H54 (cell line): ENCODE measurements around the gene CTPS1.

Source experiments
- DNase-seq: peaks from one replicate; pipeline ENCODE4 v3.0.0; 2011; ENCODE audit warnings: low spot score, mixed read lengths; ENCODE audit not compliant: insufficient read length
- FAIRE-seq: peaks from 3 replicates; lab custom pipeline; 2011; peaks lifted over from hg19 to GRCh38; lab: Jason Lieb, UNC
- POLR2A ChIP-seq: IDR thresholded peaks from 2 replicates; pipeline ENCODE4 v1.6.1; 2011; ENCODE audit warnings: low read depth, mild to moderate bottlenecking, low read length

The CTPS1 gene

DNA sequence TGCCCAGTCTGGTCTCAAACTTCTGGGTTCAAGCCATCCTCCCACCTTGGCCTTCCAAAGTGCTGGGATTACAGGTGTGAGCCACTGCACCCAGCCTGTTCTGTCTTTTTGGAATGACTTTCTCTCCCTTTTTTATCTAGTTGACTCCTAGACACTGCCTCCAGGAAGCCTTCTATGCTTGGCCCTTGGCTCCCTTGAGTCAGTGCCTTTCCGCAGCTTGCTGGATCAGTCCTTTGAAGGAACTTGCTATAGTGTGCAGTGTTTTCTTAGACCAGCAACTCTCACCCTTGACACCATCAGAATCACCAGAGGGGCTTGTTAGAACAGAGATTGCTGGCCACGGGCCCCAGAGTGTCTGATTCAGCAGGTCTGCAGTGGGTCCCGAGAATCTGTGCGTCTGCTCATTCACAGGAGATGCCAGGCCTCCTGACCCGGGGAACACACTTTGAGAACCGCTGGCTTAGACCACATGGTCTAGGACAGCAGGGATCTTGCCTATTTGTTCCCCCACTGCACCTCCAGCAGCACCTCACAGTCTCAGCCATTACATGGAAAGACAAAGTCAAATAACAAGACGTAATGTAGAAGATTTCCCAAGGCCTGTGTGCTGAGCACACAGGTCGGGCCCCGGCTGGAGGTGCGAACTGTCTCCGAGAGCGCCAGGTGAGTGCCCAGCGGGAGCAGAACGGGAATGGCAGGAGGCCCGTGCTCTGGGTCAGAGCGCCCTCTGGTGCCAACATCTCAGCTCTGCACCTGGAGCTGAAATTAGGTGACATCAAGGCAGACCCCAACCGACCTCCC, 27.4 kb upstream of the CTPS1 start:
- DNase-seq (peak; percentile 87), FAIRE-seq (no peak)
- TF ChIP-seq POLR2A = no peak

- DNase-seq (no peak), FAIRE-seq (no peak)
- no peak for TF ChIP-seq POLR2A
Measured at GRCh38 chr1:40952744-40953315, 26.7 kb upstream of the CTPS1 start.

DNA sequence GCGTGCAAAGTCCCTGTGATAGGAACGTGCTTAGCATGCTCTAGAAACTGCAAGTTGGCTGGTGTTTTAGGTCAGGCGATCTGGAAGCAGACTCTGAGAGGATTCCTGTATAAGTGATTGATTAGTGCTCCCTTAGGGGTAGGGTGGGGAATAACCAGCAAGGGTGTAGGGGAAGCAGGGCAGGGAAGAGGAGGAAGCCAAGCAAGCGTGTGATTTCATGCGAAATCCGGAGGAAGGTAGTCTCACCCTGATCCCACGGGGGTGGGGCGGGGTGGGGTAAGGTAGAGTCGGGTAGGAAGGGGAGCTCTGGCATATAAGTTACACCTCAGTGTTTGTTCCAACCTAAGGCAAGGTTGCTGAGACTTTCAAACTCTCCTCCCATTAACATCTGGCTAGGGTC, 24.9 kb upstream of the CTPS1 start:
- FAIRE-seq (no peak), DNase-seq (no peak)
- no peak for TF ChIP-seq POLR2A

GRCh38 chr1:40955266-40955665, 24.2 kb upstream of the CTPS1 start:
- DNase-seq = no peak
- TF ChIP-seq POLR2A = no peak
- no peak for FAIRE-seq

GRCh38 chr1:40956407-40956806, 23.1 kb upstream of the CTPS1 start:
- DNase-seq (no peak), FAIRE-seq (no peak)
- TF ChIP-seq POLR2A = no peak

- TF ChIP-seq POLR2A = no peak
- DNase-seq (no peak), FAIRE-seq (no peak)
Measured at GRCh38 chr1:40958210-40958609, 21.3 kb upstream of the CTPS1 start.

GRCh38 chr1:40965531-40965930, 14.0 kb upstream of the CTPS1 start:
- DNase-seq (no peak), FAIRE-seq (no peak)
- no peak for TF ChIP-seq POLR2A

- FAIRE-seq (no peak), DNase-seq (no peak)
- TF ChIP-seq POLR2A = no peak
Measured at GRCh38 chr1:40966417-40966816, 13.1 kb upstream of the CTPS1 start.

GRCh38 chr1:40969445-40969844, 10.1 kb upstream of the CTPS1 start:
- DNase-seq = no peak
- no peak for FAIRE-seq
- TF ChIP-seq POLR2A = no peak

GRCh38 chr1:40971966-40972365, 7.5 kb upstream of the CTPS1 start:
- no peak for TF ChIP-seq POLR2A
- no peak for DNase-seq
- FAIRE-seq = no peak

DNA sequence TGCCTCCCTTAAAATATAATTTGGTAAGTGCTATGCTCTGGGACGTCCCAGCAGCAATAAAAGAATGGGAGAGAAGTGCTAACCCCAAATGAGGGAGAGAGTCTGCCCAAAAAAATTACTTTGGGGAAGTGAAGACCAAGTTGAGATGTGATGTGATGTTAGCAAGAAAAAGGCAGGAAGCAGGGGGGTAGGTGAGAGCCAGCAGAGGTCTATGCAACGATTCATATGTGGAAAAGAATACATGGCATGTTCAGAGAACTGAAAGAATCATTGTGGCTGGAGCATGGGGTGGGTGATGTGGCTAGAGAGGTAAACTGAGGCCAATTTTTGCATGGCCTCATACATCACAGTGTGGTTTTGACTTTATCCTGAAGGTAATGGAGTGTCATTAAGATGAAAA, 5.6 kb upstream of the CTPS1 start:
- FAIRE-seq (no peak), DNase-seq (no peak)
- no peak for TF ChIP-seq POLR2A

GRCh38 chr1:40974945-40975344, 4.6 kb upstream of the CTPS1 start:
- TF ChIP-seq POLR2A = no peak
- FAIRE-seq (no peak), DNase-seq (no peak)

DNA sequence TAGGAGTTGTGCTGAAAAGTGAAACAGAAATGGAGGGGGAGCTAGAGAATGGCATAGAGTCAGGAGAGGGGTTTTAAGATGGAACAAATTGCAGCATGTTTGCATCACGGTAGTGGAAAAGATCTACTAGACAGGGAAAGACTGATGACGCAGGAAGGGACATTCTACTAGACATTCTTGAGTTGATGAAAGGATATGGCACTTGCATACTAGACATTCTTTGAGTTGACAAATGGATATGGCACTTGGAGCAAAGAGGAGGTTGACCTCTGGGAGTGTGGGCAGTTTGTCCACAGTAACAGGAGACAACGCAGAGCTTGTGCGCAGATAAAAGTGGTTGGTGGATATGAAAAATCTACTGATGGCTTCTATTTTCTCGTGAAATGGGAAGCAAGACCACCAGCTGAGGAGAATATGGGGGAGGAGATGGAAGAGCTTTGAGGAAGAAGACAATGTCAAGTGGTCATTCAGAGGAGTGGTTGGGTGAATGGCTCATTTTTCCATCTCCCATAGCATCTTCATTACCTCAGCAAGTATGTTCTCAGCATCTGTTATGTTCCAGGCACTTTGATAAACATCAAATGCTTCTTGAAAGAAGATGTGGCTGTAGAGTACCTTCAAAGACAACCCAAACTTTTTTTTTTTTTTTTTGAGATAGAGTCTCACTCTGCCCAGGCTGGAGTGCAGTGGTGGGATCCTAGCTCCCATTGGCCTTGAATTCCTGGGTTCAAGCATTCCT, 2.4 kb upstream of the CTPS1 start:
- no peak for TF ChIP-seq POLR2A

DNA sequence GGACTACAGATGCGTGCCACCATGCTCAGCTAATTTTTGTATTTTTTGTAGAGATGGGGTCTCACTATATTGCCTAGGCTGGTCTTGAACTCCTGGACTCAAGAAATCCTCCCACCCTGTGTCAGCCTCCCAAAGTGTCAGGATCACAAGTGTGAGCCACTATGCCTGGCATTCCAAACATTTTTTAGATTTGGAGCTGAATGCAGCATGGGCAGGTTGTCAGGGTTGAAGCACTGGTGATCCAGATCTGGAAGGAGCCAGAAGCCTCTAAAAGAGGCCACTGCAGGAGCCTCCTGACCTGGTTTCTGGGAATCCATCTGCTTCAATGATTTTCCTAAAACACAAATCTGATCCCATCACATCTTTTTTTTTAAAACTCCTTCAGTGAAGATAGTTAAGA, 1.8 kb upstream of the CTPS1 start:
- FAIRE-seq (no peak), DNase-seq (no peak)
- no peak for TF ChIP-seq POLR2A

More for the DNA sequence above, 2.4 kb upstream of the CTPS1 start:
- DNase-seq (no peak), FAIRE-seq (no peak)
